Left ventricle myocardium inferior (tissue), 1 donor: ENCODE data around the gene HSP90B1. TPM values are rescaled to one million over a fixed set of nuclear protein-coding genes. Genes with fewer than 3 reads are reported as not detected.

ENCODE experiments used
- DNase-seq: peaks from one replicate; pipeline ENCODE4 v3.0.0-alpha.2; 2020
- H3K27ac ChIP-seq: fragments of 200-600 bp; replicated peaks from 2 replicates; pipeline ENCODE4 v1.8.0; 2021
- H3K27me3 ChIP-seq: fragments of 200-600 bp; 2 replicates; pipeline ENCODE4 v1.8.0; 2021; ENCODE audit warnings: low read depth
- H3K36me3 ChIP-seq: fragments of 200-600 bp; 2 replicates; pipeline ENCODE4 v1.8.0; 2021
- H3K4me1 ChIP-seq: fragments of 200-600 bp; 2 replicates; pipeline ENCODE4 v1.8.0; 2021
- H3K4me3 ChIP-seq: fragments of 200-600 bp; 2 replicates; pipeline ENCODE4 v1.8.0; 2021; ENCODE audit warnings: mild to moderate bottlenecking, moderate library complexity
- H3K9me3 ChIP-seq: fragments of 200-600 bp; replicated peaks from 2 replicates; pipeline ENCODE4 v1.8.0; 2021
- CTCF ChIP-seq: fragments of 200-600 bp; IDR thresholded peaks from 2 replicates; pipeline ENCODE4 v1.8.0; 2021; ENCODE audit warnings: antibody characterized with exemption, mild to moderate bottlenecking, borderline replicate concordance
- intact Hi-C: fragments of 100-400 bp; cut with micrococcal nuclease; formaldehyde crosslinking; loops from one replicate; pipeline ENCODE4 v1.11.0; 2022
- total RNA-seq: library from RNA; stranded (reverse); fragmentation: NEBNext Ultra II Directional; extraction: Animal tissue kit (Norgen Biotek cat#: 25700); gene quantifications from one replicate; pipeline ENCODE4 v1.2.1, GENCODE V29; 2021
- donor health status: DM: no; HTN: yes; CAD: no; lungs with severe emphysema.

The HSP90B1 gene
- total RNA-seq, 1 donor from 2014 or later = 348 TPM

DNA sequence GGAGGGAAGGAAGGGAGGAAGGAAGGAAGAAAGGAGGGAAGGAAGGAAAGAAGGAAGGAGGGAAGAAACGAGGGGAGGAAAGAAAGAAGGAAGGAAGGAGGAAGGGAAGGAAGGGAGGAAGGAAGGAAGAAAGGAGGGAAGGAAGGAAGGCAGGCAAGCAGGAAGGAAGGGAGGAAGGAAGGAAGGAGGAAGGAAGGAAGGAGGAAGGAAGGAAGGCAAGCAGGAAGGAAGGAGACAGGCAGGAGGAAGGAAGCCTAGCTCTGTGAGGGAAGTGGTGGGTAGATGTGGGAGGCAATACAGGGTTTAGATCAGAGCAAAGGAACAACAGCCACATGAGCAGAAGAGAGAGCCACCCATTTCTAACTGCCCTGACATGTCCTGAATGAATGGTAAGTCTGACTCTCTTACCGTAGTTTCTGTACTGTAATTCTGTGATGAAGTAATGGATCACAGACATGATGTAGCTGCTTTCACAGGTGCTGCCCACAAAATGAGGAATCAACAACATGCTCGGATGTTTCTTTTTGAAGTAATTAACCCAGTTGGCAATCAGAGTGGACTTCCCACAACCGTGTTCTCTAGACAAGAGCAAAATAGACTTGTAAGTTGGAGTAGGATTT, 24.4 kb upstream of the HSP90B1 start:
- Histone ChIP-seq H3K4me3 (no peak overlapping the region), H3K27ac (no peak overlapping the region), H3K9me3 (no peaks in the 10 kb centered on the region), H3K4me1 (no peaks in the 10 kb centered on the region), H3K27me3 (no peaks in the 10 kb centered on the region), H3K36me3 (no peaks in the 10 kb centered on the region)
- TF ChIP-seq CTCF = no peak
- no peak for DNase-seq
- intact Hi-C loops = no loop called here

DNA sequence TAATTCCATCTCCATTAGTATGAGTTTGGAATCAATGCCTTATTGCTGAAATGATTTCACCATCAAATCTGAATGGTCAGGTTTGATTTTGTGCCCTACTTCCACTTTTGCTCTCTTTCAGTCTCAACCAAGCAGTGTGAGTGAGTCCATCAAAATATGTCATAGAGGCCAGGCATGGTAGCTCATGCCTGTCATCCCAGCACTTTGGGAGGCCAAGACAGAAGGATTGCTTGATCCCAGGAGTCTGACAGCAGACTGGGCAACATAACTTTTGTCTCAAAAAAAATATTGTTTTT, 22.0 kb upstream of the HSP90B1 start:
- DNase-seq = no peak
- peaks cover 3% of the 10 kb centered on the region for H3K4me1 ChIP-seq
- H3K27ac ChIP-seq = no peak overlapping the region
- H3K4me3 ChIP-seq = no peak overlapping the region
- intact Hi-C loops = no loop called here
- no peaks in the 10 kb centered on the region for H3K36me3 ChIP-seq
- H3K27me3 ChIP-seq = no peaks in the 10 kb centered on the region
- TF ChIP-seq CTCF = no peak
- H3K9me3 ChIP-seq = no peaks in the 10 kb centered on the region

DNA sequence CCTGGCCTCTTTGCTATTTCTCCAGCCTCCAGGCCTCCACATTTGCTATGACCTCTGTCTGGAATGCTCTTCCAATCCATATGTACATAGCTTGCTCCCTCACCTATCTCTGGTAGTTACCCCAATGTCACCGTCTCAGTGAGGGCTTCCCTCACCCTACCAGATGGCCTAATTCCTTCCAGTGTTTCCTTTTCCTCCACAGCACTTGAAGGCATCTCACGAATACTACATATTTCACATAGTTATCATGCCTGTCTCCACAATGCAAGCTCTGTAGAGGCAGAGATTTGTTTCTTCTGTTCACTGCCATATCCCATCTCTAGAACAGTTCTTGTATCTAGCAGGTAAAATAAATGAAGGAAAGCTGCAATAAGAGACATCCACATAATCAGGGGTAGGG, 21.3 kb upstream of the HSP90B1 start:
- Histone ChIP-seq H3K4me3 (no peak overlapping the region), H3K4me1 (peaks cover 3% of the 10 kb centered on the region), H3K36me3 (no peaks in the 10 kb centered on the region), H3K27ac (no peak overlapping the region), H3K9me3 (no peaks in the 10 kb centered on the region), H3K27me3 (no peaks in the 10 kb centered on the region)
- TF ChIP-seq CTCF = no peak
- intact Hi-C loops = no loop called here
- DNase-seq = no peak

DNA sequence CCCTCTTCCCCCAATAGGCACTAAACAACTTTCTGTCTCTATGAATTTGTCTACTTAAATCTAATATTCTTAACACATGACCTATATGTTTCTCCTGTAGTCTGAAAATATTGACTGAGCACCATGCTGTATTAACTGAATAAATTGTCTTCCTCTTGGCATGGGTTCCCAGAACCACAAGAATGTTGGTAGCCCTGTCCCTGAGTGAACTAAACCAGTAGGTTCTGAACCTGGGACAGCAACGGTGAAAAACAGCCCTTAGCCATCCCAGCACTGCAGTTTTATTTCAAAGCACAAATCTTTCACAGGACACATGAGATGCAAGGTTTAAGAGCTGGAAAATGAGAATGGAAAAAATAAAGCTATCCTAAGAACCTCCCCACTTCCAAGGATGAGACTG, 20.4 kb upstream of the HSP90B1 start:
- no peak overlapping the region for H3K4me3 ChIP-seq
- H3K4me1 ChIP-seq = peaks cover 3% of the 10 kb centered on the region
- TF ChIP-seq CTCF = no peak
- no peaks in the 10 kb centered on the region for H3K9me3 ChIP-seq
- DNase-seq = no peak
- intact Hi-C loops = no loop called here
- H3K27me3 ChIP-seq = no peaks in the 10 kb centered on the region
- H3K36me3 ChIP-seq = no peaks in the 10 kb centered on the region
- no peak overlapping the region for H3K27ac ChIP-seq

DNA sequence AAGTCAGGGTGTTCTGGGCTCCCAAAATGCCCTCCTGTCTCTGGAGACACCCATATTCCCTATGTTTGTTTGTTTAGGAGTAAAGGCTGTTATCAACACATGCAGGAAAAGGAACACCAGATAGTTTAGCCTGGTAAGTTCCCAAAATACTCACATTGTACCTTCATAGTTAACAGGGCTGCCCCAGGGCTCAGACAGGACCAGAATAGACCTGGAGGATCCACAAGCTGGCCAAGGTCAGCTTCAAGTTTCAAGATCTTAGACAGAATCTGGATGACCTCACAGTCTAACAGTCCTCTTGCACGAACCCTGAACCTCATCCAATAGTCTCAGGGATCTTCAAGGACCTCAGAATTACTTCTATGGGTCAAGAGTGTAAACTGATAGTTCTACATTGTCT, 18.1 kb upstream of the HSP90B1 start:
- no peaks in the 10 kb centered on the region for H3K9me3 ChIP-seq
- H3K4me3 ChIP-seq = no peak overlapping the region
- H3K27me3 ChIP-seq = no peaks in the 10 kb centered on the region
- no peak for TF ChIP-seq CTCF
- H3K4me1 ChIP-seq = peaks cover 3% of the 10 kb centered on the region
- intact Hi-C loops = no loop called here
- DNase-seq = no peak
- H3K27ac ChIP-seq = no peak overlapping the region
- no peaks in the 10 kb centered on the region for H3K36me3 ChIP-seq

GRCh38 chr12:103913100-103913499, 17.1 kb upstream of the HSP90B1 start:
- H3K9me3 ChIP-seq = peaks cover 10% of the 10 kb centered on the region
- no peaks in the 10 kb centered on the region for H3K27me3 ChIP-seq
- intact Hi-C loops = no loop called here
- DNase-seq = no peak
- no peak overlapping the region for H3K27ac ChIP-seq
- no peak overlapping the region for H3K4me3 ChIP-seq
- no peaks in the 10 kb centered on the region for H3K36me3 ChIP-seq
- TF ChIP-seq CTCF = no peak
- peaks cover 3% of the 10 kb centered on the region for H3K4me1 ChIP-seq
